ENCODE data around the gene XYLT1.

XYLT1 gene

DNA sequence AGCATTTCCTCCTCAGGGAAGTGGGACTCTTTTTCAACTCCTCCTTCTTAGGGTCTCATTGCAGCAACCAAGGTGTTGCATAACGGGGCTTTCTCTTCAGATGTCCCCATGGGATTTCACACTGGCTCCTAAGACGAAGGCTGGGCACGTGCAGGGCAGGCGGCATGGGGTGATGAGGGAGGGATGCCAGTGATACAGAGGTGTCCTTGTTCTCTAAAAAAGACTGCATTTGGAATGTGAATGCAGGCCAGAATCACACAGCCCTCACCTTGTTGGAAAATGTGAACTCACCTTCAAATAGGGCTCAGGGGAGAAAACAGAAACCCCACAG lies 105.6 kb downstream of the XYLT1 start:
- TF ChIP-seq CTCF (IDR thresholded peaks at IDR 0.05; ENCODE audit: low read depth, low read length, missing control alignments): no peak
- no peak overlapping the region for H3K4me3 ChIP-seq (replicated peaks; ENCODE audit: low read depth, low read length)
- no peak for DNase-seq (ENCODE audit: extremely low read depth, low read depth)

DNA sequence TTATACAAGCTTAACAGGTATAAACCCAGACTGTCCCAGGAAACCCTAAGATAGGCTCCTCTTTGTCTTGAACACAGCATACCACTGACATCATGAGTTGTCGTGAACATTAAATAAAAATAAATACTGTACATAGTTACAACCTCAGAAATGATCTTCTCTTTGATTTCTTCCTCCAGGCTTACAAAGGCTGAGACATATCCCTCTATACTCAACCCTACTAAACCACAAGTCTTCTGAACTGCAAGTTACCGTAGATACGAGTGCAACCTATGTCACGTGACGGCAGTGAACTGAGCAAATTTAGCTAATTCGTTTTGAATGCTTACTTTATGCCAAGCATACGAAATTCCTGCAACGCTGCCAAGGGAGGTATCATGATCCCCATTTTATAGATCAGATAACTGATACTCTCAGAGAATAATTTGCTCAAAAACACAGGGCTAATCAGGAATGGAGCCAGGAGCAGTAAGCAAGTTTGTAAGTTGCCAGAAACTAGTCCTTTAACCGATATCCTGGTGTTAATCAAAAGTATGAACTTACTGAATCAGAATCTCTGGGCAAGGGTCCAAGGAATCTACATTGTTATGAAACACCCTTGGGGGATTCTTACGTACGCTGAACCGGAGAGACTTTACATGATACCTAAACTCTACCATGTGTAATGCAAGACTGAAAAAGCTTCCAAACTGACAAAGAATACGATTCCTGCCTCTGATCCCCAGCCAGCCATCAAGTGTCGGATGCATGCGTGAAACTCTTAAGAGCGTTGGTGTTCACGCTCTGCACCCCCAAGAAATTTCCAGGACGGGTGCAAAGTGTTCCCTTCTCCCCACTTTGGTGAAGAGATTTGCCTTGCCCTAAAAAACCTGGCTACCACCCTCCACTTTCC lies 106.2 kb downstream of the XYLT1 start:
- no peak overlapping the region for H3K4me3 ChIP-seq (replicated peaks; ENCODE audit: low read depth, low read length)
- TF ChIP-seq CTCF (IDR thresholded peaks at IDR 0.05; ENCODE audit: low read depth, low read length, missing control alignments): no peak
- peak; percentile 77 for DNase-seq (ENCODE audit: extremely low read depth, low read depth)

DNA sequence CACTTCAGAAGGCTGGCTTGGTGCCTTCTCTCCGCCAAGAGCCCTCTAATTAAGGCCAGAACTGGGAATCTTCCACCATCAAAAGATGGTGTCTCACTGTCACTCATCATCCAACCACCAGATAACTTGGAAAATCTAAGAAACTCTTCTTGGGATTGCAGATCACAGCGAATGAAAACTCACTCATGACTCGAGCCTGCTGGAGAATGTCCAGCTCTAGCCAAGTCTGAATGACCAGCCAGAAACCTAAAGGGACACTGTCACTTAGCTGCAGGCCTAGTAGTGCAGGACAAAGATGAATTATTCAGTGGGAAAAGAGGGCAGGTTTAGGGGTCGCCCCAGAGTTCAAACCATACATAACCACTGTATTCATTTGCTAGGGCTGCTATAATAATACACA lies 107.8 kb downstream of the XYLT1 start:
- no peak overlapping the region for H3K4me3 ChIP-seq (replicated peaks; ENCODE audit: low read depth, low read length)
- DNase-seq (ENCODE audit: extremely low read depth, low read depth): no peak
- TF ChIP-seq CTCF (IDR thresholded peaks at IDR 0.05; ENCODE audit: low read depth, low read length, missing control alignments): no peak

GRCh38 chr16:17362183-17362582 lies 108.6 kb downstream of the XYLT1 start:
- TF ChIP-seq CTCF (IDR thresholded peaks at IDR 0.05; ENCODE audit: low read depth, low read length, missing control alignments): no peak
- no peak overlapping the region for H3K4me3 ChIP-seq (replicated peaks; ENCODE audit: low read depth, low read length)
- no peak for DNase-seq (ENCODE audit: extremely low read depth, low read depth)

GRCh38 chr16:17360693-17361122 lies 110.1 kb downstream of the XYLT1 start:
- DNase-seq (ENCODE audit: extremely low read depth, low read depth): no peak
- no peak overlapping the region for H3K4me3 ChIP-seq (replicated peaks; ENCODE audit: low read depth, low read length)
- TF ChIP-seq CTCF (IDR thresholded peaks at IDR 0.05; ENCODE audit: low read depth, low read length, missing control alignments): no peak

DNA sequence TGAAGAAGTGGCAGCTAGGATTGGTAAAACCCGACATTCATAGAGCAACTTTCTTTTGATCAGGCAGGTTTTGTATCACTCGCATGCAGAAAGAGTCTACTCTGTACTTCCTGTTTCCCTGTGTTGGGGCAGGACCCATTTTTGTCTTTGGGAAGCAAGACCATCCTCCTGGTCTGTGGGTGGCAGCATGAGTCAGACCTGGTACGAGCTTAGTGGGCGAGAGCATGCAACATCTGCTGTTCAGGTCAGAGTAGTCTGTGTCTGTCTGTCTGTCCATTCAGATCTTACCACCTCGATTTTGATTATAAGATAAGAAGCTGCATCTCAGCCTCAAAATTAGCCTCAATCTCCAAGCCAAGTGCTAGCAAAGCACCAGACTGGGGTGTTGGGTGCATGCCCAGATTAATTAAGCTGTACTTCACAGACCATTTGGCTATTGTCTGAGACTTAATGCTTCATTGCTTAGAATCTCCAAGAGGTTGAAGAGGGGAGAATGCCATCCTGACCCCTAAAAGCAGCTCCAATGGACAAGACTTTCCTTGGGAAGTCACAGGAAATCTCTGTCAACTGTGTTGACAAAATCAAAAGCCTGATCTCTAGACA lies 110.9 kb downstream of the XYLT1 start:
- no peak for DNase-seq (ENCODE audit: extremely low read depth, low read depth)
- TF ChIP-seq CTCF (IDR thresholded peaks at IDR 0.05; ENCODE audit: low read depth, low read length, missing control alignments): no peak
- no peak overlapping the region for H3K4me3 ChIP-seq (replicated peaks; ENCODE audit: low read depth, low read length)
